GM13976 (cell line): ENCODE results near the gene PSME2.
A peak's percentile ranks its signal among the peaks of the same experiment; 100 is the strongest.

Experiments used
- DNase-seq: peaks from one replicate; pipeline ENCODE4 v3.0.0; 2012; ENCODE audit warnings: low spot score
- in situ Hi-C: fragments of 300-500 bp; cut with MboI; formaldehyde crosslinking; loops from one replicate; pipeline ENCODE4 v1.12.0; 2022; ENCODE audit warnings: low sequenced_read_pairs, mixed read lengths, inconsistent platforms; ENCODE audit not compliant: unreplicated experiment
- TF ChIP-seq, protein P1 (sequence below): IDR thresholded peaks from 2 replicates; pipeline ENCODE4 v1.5.1; 2012; ENCODE audit warnings: borderline replicate concordance, mild to moderate bottlenecking; ENCODE audit not compliant: insufficient read depth; ENCODE audit errors: extremely low read depth, missing control alignments, control extremely low read depth

The PSME2 gene

DNA sequence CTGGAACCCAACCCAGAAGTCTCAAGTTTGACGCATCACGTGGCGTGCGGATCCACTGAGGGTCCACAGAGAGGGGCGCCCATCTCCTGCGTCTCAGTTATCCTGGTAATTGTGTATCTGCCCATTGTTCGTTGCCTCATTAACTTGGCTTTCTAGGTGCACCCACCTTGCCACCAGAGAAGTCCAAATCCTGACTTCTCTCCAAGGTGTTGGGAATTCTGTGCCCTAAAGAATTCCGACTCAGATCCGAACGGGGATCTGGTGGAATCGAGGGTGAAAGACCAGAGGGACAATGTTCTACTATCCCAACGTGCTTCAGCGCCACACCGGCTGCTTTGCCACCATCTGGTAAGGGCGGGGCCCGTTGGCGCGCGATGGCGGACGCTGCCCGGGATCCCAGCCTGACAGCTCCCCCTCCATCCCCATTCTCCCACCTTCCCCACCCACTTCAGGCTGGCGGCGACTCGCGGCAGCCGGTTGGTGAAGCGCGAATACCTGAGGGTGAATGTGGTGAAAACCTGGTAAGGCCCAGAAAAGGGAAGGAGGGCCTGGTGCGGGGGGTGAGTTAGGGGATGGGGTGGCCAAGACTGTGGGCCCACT, 26.0 kb upstream of the PSME2 start:
- TF ChIP-seq, protein P1, sequence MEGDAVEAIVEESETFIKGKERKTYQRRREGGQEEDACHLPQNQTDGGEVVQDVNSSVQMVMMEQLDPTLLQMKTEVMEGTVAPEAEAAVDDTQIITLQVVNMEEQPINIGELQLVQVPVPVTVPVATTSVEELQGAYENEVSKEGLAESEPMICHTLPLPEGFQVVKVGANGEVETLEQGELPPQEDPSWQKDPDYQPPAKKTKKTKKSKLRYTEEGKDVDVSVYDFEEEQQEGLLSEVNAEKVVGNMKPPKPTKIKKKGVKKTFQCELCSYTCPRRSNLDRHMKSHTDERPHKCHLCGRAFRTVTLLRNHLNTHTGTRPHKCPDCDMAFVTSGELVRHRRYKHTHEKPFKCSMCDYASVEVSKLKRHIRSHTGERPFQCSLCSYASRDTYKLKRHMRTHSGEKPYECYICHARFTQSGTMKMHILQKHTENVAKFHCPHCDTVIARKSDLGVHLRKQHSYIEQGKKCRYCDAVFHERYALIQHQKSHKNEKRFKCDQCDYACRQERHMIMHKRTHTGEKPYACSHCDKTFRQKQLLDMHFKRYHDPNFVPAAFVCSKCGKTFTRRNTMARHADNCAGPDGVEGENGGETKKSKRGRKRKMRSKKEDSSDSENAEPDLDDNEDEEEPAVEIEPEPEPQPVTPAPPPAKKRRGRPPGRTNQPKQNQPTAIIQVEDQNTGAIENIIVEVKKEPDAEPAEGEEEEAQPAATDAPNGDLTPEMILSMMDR, result no peak
- in situ Hi-C loops, result no loop called here
- DNase-seq, result no peak

DNA sequence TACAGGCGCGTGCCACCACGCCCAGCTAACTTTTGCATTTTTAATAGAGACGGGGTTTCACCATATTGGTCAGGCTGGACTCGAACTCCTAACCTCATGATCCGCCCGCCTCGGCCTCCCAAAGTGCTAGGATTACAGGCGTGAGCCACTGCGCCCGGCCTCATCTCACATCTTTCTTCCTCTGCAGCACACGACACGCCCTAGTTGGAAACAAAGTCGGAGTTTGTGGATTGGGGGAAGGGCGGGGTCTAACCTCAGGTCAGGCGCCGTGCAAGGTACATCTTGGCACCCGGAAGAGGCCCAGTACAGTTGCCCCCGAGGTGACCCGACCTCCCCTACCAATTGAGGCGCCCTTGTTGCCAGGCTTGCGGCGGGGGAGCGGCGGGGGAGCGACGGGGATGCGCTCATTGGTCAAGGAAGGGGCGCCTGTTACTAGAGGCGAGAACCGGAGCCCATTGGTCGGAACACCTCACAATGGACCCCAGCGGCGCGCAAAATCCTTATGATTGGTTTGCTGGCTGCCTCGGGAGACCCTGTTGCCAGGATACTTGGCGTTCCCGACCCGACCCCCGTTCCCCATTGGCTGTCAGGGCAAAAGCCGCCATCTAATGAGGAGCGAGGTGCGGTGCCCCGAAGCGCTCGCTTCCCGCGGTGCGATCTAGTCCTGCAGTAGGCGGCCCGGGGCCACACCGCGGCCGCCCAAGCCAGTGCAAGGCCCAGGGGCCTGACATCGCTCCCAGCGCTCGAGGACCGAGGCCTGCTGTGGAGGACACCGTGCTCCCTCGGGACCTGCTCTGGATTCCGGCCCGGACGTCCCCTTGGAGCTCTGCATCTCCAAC, 25.2 kb upstream of the PSME2 start, which contains the start of gene REC8:
Gene REC8, plus strand, starts transcription at position 659 of the 839 bp plus-strand sequence. CDS start 473 bp downstream, outside the sequence.
- TF ChIP-seq, protein P1, result no peak
- peak; percentile 96 for DNase-seq
- in situ Hi-C loops, result no loop called here

DNA sequence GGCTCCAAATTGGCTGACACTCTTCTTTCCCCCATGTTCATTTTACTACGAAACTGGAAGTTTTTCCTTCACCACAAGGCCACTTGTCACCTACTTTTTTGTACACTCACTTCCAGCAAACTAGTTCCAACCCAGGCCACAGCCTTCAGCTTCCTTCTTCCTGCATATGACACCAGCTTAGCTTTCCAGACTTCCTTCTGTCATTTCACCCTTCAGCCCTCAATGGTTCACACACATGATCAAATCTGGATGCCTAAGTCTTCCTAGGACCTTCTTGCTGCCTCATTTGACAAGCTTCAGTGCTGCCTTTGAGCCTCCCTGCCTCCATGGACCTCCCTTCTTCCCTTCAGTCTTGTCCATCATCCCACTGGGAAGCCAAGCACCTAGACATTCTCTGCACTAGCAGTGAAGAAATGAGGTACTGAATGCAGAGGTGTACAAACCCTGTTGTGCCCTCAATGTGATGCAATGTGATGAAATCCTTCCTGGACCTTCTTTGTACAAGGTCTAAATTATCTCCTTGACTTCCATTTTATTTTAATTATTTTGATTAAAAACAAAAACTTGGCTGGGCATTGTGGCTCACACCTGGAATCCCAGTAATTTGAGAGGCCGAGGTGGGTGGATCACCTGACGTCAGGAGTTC, 21.2 kb upstream of the PSME2 start:
- in situ Hi-C loops, result no loop called here
- TF ChIP-seq, protein P1, result no peak
- no peak for DNase-seq

DNA sequence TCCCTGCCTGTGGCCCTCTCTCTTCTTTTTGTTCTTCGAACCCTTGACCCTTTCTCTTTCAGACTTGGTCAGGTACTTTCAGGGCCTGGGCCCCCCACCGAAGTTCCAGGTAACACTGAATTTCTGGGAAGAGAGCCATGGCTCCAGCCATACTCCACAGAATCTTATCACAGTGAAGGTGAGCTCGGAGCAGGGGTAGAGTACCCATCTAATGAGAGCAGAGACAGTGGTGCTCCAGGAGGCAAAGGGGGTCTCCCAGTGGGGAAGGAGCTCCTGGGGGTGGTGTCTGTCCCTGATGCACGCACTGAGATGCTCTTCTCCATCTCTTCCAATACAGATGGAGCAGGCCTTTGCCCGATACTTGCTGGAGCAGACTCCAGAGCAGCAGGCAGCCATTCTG, 19.4 kb upstream of the PSME2 start:
- in situ Hi-C loops, result no loop called here

DNA sequence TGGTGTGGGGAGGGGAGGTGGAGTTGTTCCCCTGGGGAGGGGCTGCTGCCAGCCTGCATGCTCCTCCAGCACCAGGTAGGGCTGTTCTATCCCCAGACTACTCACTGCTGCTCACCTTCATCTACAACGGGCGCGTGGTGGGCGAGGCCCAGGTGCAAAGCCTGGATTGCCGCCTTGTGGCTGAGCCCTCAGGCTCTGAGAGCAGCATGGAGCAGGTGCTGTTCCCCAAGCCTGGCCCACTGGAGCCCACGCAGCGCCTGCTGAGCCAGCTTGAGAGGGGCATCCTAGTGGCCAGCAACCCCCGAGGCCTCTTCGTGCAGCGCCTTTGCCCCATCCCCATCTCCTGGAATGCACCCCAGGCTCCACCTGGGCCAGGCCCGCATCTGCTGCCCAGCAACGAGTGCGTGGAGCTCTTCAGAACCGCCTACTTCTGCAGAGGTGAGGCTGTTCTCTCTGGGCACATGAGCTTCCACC, 18.1 kb upstream of the PSME2 start:
- TF ChIP-seq, protein P1, result no peak
- in situ Hi-C loops, result no loop called here
- DNase-seq, result no peak

More for the DNA sequence above, 19.4 kb upstream of the PSME2 start:
- no peak for DNase-seq
- TF ChIP-seq, protein P1, result no peak

DNA sequence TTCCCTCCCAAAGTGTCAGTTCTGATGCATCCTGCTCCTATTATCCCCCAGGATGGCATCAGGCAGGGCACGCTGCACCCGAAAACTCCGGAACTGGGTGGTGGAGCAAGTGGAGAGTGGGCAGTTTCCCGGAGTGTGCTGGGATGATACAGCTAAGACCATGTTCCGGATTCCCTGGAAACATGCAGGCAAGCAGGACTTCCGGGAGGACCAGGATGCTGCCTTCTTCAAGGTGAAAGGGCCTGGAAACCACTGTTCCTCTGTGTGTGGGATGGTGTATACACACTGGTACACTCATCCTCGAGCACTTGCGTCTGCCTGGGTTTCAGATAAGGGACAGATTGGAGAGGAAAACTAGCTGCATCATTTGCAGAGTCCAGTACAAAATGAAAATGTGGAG, 15.7 kb upstream of the PSME2 start:
- in situ Hi-C loops, result no loop called here
- TF ChIP-seq, protein P1, result no peak
- DNase-seq, result no peak
